B cell (primary cell): ENCODE results near the gene TGFBR3.

Experiments
- EZH2 ChIP-seq: IDR thresholded peaks from 2 replicates; pipeline ENCODE4 v1.6.1; 2012; ENCODE audit warnings: borderline replicate concordance, low read depth, mild to moderate bottlenecking, moderate library complexity, low read length; ENCODE audit not compliant: insufficient read depth, poor library complexity, severe bottlenecking
- TF ChIP-seq, protein P1 (sequence below): fragments of 200-600 bp; IDR thresholded peaks from one replicate; pipeline ENCODE4 v1.8.0; 2022; ENCODE audit warnings: antibody characterized with exemption, mild to moderate bottlenecking

DNA sequence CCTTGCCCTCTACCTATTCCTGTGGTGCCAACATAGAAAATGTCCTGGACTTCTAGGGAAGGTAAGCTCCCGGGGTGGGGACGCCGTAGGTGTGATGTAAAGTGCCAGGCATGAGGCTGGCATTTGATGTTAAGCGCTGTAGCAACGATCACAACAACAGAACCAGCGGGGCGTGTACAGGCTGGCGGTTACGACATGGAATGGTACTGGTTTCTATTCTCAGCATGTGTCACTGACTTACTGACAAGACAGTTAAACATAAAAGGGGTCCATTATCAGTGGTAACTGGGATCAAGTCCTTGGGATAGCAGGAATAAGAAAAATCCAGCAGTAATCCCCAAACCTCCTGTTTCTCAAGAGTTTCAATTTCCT is 58.9 kb downstream of the TGFBR3 start:
- TF ChIP-seq EZH2 = no peak
- TF ChIP-seq, protein P1, sequence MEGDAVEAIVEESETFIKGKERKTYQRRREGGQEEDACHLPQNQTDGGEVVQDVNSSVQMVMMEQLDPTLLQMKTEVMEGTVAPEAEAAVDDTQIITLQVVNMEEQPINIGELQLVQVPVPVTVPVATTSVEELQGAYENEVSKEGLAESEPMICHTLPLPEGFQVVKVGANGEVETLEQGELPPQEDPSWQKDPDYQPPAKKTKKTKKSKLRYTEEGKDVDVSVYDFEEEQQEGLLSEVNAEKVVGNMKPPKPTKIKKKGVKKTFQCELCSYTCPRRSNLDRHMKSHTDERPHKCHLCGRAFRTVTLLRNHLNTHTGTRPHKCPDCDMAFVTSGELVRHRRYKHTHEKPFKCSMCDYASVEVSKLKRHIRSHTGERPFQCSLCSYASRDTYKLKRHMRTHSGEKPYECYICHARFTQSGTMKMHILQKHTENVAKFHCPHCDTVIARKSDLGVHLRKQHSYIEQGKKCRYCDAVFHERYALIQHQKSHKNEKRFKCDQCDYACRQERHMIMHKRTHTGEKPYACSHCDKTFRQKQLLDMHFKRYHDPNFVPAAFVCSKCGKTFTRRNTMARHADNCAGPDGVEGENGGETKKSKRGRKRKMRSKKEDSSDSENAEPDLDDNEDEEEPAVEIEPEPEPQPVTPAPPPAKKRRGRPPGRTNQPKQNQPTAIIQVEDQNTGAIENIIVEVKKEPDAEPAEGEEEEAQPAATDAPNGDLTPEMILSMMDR = no peak
